GM21381 (cell line): ENCODE results near the gene NFASC.

ENCODE experiments used
- ATAC-seq: cut with Tn5 transposase; IDR thresholded peaks from one replicate; pipeline ENCODE4 v1.9.1; 2021; ENCODE audit warnings: mild to moderate bottlenecking, moderate library complexity; ENCODE audit not compliant: unreplicated experiment

The NFASC gene

DNA sequence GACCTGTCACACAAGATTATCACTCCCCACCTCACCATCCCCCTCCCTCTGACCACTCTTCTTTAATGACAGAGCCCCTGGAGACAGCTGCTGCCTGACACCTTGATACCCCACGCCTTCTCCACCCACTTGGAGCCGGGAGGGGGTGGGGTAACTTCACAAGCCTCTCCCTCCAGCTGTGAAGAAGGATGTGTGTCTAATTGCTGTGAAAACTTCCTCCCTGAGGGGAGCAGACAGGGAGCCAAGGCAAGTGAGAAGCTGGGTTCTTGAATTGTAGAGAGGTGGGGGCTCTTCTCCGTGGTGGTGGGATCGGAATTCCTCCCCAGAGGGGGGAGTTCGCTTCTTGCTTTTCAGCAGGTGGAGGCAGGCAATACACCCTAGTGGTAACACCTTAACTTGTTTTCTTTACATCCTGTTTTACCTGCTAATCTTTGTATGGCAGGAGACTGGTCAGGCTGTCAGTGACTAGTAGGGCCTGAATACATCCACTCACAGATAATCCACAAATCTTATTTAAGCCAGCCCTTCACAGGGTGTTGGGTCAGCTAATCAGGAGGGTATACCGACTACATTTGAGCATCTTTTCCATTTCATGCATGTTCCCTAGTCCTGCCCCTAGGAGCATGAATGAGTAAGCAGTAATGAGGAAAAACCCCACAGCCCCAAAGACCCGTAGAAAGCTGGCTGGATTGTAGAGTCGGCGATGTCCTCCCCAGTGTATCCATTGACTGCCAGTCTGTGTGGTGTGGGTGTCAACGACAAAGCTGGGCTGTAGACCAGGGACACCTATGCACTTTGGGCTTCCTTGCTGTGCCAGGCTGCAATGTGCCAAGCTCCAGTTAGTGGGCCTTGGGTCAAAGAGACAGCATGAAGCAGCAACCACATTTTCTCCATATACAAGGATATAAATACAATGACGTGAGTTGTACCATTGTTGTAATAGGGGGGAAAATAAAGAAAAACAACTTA lies 57.3 kb downstream of the NFASC start:
- no peak for ATAC-seq

DNA sequence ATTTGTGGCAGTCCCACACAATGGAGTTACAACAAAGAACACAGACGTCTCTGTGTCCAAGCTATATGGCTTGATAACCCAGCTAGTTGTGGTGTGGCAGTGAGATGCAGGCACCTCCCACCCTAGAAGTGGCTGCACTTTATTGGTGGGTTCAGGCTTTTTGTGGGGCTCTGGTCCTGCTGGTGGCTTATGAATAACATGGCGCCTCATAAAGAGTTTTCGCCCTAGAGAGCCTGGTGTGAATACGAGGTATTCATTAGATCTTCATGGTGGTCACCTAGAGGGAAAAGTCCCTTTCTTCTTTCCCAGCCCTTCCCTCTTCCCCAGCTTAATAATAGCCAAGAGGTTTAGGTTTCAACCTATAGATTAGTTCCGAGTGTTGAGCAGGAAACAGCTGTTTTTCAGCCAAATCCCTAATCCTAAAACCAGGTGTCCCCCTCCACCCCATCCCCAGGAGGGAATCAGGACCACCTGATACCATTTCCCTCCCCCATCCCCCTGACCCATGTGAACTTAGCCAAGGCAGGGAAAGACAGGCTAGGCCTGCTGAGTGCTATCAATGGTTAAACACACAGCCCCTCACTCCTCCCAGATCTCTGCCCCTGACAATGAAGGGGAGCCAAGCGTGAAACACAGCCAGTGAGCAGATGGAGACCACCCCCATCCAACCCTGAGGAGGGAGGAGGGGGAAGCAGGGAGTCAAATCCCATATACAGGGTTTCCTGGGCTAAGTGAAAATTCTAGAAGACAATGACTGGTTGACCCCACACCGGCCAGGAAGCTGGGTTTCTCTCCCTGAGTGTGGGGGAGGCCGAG lies 58.2 kb downstream of the NFASC start:
- no peak for ATAC-seq

DNA sequence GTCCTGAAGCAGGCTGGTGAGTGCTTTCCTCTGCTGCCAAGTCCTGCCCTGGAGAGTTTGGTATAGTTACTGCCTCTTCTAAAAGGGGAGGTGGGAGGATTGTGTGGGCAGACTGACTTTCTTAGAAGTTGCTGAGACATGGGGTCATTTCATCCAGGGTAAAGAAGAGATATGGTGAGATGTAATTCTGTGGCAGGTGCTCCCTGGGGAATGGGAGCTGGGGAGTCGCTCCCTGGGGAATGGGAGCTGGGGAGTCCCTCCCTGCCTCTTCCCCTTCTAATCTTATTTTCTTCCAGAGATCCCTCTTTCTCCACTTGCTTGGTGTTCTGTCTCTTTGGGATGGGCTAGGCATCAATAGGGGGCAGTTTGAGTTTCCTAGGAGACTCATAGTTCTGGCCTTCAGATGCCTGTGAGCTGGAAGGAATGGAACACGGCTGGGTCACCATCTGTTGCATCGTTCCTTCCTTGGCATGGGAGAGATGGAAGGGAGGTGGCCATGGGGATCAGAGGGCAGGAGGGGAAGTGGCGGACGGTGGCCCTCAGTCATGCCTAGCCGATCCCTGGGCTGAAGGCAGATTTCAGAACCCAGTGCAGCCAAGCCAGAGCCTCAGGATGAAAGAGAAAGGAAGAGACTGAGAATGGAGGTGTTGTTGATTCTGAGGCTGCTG lies 59.0 kb downstream of the NFASC start:
- no peak for ATAC-seq

DNA sequence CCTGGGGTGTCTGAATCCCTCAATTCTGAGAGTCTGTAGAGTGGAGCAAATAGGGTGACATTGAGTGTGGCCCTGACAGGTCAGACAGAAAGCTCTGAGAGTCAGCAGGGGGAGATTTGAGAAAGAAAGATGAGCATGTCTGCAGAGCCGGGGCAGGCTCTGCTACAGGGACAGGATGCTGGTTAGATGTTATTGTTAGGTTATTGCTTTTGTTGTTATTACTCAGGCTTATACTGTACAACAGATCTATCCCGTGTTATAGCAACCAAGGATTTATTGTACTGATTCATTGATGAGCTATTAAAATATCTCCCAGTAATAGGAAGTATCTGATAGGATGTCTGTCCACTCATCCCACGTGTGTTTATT lies 59.5 kb downstream of the NFASC start:
- no peak for ATAC-seq

DNA sequence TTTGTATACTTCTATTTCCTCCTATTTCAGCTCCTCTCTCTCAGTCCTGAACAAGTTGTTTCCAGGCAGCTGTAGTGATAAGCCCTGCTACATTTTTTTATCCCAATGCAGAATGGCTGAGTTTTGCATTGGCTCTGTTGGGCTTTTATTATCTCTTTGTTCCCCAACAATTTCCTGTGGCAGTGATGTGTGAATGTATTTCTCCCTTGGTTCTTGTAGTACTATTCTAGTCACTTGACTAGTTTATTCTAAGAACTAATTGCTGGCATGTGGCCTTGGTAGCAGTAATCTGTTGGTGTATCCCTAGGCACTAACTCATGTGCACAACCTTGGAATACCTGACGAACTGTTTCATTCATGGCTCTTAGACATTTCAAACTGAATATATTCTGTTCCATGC lies 60.7 kb downstream of the NFASC start:
- no peak for ATAC-seq

DNA sequence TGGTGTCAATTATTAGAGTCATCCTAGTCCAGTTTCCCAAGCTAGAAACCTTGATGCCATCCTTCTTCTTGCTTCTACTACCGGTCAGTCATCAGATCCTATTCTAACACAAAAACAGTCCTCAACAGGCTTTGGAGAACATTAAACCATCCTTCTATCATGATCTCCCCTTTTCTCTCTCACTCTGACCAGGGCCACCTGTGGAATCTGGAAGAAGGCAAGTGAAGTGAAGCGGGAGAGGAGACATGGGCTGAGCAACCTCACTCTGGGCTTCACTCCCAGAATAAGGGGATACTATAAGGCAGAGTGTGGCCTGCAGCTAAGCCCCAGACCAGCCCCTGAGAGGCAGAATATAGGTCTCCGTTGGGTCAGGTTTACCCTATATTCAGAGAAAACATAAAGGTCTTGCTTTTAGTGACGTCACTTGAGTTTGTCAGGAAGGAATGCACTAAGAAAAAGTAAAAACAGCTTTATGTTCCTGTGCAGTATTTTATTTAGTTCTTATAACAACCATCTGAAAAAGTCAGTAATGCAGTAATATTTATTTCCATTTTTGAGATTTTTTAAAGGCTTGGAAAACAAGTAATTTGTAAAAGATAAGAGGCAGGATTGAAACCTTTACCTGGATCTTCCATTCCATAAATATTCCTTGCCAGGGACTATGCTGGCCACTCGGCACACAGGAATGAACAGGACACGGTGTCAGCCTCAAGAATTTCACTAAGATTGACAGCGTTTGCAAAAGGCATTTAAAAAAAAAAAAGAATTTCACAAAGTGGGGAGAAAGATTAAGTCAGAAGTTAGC lies 61.3 kb downstream of the NFASC start:
- ATAC-seq: no peak

DNA sequence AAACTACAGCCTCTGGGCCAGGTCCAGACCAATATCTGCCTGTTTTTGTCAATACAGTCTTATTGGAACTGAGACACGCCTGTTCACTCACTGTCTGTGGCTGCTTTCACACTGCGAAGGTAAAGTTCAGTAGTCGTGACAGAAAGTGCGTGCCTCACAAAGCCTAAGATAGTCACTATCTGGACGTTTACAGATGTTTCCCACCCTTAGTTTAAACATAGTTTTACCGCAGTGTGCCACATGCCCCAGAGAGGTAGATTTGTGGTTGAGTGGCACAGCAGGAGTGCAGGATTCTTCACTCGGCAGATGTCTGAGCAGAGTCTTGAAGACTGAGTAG lies 61.9 kb downstream of the NFASC start:
- ATAC-seq: no peak

DNA sequence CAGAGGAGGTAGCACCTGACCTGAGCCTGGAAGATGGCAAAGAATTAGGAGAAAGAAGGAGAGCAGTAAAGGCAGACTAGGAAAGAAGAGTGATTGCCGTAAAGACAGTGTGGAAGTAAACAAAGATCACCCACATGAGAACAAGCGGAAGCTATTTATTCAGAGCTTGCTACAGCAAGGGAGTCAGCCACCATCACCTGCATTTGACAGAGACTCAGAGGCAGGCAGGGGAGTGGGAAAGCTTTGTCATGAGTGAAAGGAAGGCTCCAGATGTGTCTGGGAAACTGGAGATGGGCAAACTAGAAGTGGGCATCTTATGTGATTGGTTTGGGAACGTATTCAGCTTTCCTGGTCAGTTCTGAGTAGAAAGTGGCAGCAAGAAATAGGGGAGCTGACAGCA lies 64.5 kb downstream of the NFASC start:
- no peak for ATAC-seq

DNA sequence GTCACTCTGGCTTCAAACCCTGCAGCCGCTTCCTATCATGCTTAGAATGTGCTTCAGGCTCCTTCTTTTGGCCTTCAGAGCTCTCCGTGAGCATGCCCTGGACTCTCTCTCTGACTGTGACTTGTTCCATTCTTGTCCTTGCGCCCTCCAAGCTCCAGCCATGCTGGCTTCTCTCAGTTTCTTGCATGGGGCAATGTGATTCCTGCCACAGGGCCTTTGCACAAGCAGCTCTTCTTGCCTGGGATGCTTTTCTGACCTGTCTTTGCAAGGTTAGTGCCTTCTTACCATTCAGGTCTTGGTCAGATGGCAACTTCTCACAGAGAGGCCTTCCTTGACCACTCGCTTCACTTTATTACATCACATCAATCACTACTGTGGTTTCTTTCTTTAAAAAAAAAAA lies 66.1 kb downstream of the NFASC start:
- ATAC-seq: no peak

DNA sequence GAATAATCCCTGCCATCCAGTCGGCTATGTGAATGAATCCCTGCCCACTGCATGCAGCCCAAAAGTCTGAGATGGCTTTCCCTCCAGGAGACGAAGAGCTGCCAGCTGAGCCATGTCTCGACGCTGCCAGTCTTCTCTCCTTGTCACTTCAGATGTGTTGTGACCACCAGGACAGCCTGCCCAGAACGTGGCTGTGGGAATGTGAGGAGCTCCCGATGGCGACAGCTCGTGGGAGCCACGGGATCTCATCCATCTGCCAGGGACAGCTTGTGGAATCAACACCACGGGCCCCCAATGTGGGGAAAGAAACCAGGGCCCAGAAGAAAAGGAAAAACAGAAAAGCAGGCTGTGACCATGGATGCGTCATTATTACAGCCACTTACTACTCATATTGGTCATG lies 67.2 kb downstream of the NFASC start:
- ATAC-seq: no peak

DNA sequence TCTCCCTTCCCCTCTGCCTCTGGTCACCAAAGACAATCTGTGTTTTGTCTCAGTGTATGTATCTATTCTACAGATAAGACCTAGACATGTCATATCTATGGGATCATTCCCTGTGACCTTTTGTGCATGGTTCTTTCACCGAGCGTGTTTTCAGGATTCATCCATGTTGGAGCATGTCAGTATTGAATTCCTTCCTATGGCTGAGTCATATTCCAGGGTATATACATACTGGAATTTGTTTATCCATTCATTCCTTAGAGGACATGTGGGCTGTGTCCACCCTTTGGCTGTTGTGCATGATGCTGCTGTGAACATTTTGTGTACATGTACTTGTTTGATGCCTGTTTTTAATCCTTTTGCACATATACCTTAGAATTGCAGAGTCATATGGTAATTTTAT lies 69.9 kb downstream of the NFASC start:
- no peak for ATAC-seq

DNA sequence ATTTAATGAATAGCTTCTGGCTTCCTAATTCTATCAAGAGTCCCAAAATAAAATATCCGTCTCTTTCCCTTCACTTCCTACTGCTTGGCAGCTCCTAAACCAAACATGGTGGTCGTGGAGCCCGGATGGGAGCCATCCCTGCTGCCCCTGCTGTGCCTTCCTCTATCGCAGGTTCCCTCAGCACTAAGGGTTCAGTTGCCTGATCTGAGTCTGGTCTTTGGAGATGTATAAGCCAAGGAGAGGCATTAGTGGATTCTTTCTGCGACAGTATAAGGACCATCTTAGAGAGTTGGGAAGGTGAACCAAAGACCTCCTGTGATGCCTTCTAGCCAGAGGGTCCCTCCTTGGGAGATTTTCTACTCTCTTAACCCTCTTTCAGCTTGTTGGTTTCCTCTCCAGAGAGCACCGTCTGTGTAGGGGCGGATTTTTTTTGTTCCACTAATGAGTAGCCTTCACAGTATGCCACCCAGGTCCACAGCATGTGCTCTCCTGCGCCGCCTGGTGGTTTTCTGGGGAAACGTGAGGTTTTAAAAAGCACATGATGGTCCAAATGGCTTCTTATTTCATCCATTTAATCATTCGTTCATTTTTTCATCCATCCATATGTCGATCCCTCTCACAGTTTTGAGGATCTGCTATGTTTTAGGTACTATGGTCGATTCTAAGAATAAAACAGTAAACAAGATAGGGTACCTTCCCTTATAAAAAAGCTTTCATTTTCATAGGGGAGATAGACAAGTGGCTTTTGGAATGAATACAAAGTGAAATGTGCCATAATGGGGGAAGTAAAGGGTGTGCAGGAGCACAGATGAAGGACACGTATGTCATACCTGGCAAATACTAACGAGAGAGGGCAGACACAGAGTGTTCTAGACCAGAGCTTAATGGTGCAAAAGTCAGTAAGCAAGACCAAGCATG lies 71.0 kb downstream of the NFASC start:
- ATAC-seq: no peak

DNA sequence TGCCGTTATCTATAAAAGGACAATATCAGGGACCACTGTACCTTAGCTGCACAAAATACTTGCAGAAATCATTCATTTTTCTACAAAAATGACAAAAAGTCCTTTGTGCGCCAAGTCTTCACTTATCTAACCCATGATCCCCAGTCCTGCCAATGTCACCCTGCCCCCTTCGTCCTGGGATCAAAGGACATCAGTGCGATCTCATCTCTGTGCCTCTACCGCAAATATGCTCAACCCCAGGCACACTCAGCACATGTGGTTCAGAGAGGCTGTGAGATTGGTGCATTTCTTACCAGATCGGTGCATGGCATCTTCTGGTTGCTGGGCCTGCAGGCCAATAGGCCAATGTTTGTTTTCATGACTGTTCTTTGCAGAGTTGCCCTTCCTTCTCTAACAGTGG lies 72.8 kb downstream of the NFASC start:
- no peak for ATAC-seq

DNA sequence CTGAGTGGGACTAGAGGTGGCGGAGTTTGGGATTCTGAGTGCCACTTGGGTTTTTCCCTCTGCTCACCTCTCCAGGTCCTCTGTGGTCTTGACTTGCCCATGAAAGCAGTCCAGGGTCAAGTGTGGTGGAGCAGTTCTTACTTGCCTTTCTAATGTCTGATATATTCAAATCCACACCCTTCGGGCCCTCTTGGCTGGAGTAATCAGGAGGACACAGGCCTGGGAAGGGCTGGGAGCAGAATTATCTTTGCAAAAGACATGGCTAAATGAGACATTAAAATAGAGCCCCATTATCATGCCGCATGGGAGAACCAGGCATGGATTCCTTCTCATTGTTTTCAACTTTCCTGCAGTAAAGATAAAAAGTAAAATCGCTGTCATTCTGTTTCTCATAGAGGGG lies 74.0 kb downstream of the NFASC start:
- ATAC-seq: no peak

DNA sequence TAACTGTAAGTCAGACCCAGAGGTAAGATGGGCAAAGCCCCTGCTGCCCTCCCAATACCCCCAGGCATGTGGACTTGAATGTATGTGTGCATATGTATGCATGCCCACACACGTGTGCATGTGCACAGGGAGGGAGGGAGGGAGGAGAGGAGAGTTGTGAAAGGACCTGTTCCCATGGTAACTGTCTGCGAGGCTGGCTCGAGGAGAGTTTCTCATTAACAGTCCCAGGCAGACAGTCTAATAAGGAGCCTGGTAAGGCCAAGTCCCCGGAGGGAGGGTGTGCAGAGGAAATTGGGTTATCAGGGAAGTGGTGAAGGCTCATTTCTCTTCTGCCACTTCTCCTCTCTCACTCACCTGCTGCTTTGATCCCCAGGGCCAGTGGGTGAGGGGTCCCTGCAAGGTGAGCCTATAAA lies 74.9 kb downstream of the NFASC start:
- ATAC-seq: no peak

DNA sequence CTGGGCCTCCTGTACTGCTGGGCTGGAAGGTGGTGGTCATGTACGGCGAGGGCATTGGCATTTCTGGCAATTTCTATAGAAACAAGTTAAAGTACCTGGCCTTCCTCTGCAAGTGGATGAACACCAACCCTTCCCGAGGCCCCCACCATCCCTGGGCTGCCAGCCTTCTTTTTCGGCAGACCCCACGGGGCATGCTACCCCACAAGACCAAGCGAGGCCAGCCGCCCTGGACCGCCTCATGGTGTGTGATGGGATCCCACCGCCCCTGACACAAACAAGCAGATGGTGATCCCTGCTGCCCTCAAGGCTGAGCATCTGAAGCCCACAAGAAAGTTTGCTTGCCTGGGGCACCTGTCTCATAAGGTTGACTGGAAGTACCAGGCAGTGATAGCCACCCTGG lies 76.0 kb downstream of the NFASC start:
- ATAC-seq: no peak

DNA sequence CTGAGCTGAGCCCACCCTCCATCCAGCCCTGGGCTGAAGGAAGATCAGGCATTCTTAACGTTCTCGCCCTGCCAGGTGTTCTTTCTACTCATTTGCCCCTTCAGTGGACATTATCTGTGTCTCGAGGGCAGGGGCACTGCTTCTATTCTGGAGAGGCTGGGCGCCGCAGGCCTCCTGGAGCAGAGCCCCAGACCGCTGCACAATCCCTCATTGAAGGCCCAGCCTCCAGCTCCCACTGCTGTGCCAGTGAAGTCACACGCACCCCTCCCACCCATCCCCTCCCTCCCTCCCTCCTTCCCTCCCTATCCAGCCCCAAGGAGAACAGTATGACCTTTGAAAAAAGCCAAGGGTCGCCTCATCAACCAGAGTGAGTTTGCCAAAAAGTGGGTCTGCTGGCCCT lies 76.7 kb downstream of the NFASC start:
- no peak for ATAC-seq

DNA sequence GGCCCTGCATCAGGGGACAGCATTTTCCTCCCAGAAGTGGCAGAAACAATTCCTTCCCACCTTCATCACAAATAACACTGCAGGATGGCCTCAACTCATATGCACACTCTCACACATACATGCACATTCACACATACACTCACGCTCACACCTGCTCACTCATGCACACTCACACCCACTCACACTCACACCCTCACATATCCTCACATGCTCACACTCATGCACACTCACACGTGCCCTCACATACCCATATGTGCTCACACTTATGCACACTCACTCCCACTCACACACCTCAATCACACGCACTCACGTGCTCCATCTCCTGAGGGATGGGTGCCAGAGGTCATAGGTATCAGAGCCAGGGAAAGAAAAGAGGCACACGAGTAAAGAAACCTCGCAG lies 77.1 kb downstream of the NFASC start:
- no peak for ATAC-seq

DNA sequence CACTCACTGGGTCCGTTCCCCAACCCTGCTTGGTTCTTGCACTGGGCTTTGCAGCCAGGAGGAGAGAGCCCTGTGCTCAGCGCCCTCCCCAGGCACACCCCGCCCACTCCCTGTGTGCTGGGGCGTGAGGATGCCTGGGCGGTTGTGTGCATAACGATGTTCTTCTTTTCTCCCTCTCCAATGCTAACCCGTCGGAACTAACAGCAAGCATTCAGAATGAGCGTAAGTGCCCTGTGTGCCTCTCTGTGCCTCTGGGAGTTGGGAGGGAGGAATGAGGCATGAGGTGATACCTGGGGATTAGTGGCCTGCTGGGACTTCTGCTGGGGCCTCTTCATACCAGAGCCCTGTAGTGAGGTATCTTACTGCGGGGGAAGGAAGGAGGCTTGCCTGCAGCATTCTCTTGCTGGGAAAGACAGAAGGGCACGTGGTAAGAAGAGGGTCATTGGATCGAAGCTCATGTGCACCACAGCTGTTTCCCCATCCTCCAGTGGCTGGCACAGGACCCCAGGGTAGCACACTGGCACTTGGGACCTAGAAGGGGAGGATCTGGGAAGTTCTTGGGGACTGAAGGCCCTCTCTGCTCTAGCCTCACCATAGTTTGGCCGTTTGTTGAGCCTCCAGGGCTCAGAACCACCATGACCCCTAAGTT lies 79.8 kb downstream of the NFASC start:
- no peak for ATAC-seq
